Activated CD4-positive, alpha-beta T cell treated with anti-CD3 and anti-CD28 coated beads, Interleukin-2, amount 10 ng/mL, durations not matched to agents 24 days and 14 days (primary cell): Measurements from ENCODE around the gene SAP30BP. TPM values are rescaled to one million over a fixed set of nuclear protein-coding genes. Genes with fewer than 3 reads are reported as not detected.

Source experiments
- DNase-seq: peaks from one replicate; pipeline ENCODE4 v3.0.0; 2022
- H3K27ac Mint-ChIP-seq: one replicate; pipeline ENCODE4 v1.8.0; 2022; ENCODE audit warnings: mild to moderate bottlenecking, mixed read lengths
- H3K27me3 Mint-ChIP-seq: one replicate; pipeline ENCODE4 v1.8.0; 2022; ENCODE audit warnings: mixed read lengths
- H3K36me3 Mint-ChIP-seq: one replicate; pipeline ENCODE4 v1.8.0; 2022; ENCODE audit warnings: low read depth, mild to moderate bottlenecking, mixed read lengths
- H3K4me1 Mint-ChIP-seq: one replicate; pipeline ENCODE4 v1.8.0; 2021; ENCODE audit warnings: mixed read lengths
- H3K4me3 Mint-ChIP-seq: one replicate; pipeline ENCODE4 v1.8.0; 2022; ENCODE audit warnings: mild to moderate bottlenecking, moderate library complexity, mixed read lengths
- H3K9me3 Mint-ChIP-seq: one replicate; pipeline ENCODE4 v1.8.0; 2021; ENCODE audit warnings: mixed read lengths
- intact Hi-C: fragments of 100-400 bp; cut with micrococcal nuclease; formaldehyde crosslinking; loops from one replicate; pipeline ENCODE4 v1.15.1; 2023
- total RNA-seq: library from RNA; stranded (reverse); gene quantifications from 2 replicates; pipeline ENCODE4 v1.2.3, GENCODE V29; 2022

The SAP30BP gene
- total RNA-seq, 1 donor from 2014 or later: 109 TPM

DNA sequence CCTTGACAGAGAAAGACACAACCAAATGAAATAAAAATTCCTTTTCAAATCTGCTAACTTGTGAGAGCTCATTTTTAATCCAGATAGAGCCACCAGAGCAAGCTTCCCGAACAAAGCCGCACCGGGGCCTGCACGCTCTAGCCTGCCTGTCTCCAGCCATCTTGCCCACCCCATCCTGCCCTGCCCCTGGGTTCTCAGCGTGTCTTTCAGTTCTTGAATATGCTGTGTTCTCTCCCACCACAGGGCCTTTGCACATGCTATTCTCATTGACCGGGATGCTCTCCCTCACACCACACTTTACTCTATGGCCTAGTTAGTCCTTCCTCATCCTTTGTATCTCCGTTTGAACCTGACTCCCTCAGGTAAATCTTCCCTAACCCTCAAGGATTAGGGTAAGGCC is 19.2 kb upstream of the SAP30BP start:
- H3K4me3 Mint-ChIP-seq: no peak overlapping the region
- DNase-seq: no peak
- H3K36me3 Mint-ChIP-seq: peaks cover 12% of the 10 kb centered on the region
- peaks cover 14% of the 10 kb centered on the region for H3K4me1 Mint-ChIP-seq
- H3K9me3 Mint-ChIP-seq: no peaks in the 10 kb centered on the region
- intact Hi-C loops: no loop called here
- no peaks in the 10 kb centered on the region for H3K27me3 Mint-ChIP-seq
- H3K27ac Mint-ChIP-seq: no peak overlapping the region

DNA sequence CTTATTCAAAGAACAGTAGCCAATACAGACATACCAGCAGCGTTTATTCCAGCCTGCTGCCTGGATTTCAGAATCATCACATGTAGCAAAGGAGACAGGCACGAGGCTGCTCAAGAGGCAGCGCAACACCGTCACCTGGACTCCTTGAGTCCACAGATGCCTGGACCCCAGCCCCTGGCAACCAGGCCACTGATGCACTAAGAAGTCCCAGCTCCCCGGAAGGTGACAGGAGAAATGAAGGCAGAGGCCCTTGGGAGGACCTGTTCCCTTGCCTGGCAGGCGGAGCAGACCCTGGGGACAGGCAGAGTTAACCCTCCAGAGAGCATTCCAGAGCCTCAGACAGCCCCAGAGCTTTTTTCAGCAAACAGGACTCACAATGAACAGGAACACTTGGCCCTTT is 17.5 kb upstream of the SAP30BP start:
- Mint-ChIP-seq H3K9me3 (no peaks in the 10 kb centered on the region), H3K4me3 (no peak overlapping the region), H3K36me3 (peaks cover 19% of the 10 kb centered on the region), H3K27ac (no peak overlapping the region), H3K27me3 (no peaks in the 10 kb centered on the region), H3K4me1 (peaks cover 15% of the 10 kb centered on the region)
- intact Hi-C loops: no loop called here
- no peak for DNase-seq

DNA sequence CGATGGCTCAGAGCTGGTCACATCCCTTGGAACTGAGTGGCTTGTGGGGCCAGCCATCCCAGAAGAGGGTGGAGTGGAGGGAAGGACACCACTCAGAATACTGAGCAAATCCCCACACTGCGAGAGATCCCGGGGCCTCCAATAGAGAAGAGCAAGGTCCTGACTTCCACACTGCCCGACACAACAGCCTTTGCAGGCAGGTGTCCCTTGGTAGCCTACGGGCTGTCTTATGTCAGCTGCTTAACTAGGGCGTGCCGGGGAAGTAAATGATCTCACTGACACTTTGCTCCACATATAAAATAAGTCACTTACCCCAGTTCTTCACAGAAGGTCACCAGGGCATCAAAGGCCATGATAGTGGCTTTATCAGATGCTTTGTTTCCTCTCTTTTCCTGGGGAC is 16.3 kb upstream of the SAP30BP start:
- peaks cover 8% of the 10 kb centered on the region for H3K4me1 Mint-ChIP-seq
- no peaks in the 10 kb centered on the region for H3K9me3 Mint-ChIP-seq
- intact Hi-C loops: no loop called here
- no peaks in the 10 kb centered on the region for H3K27me3 Mint-ChIP-seq
- DNase-seq: no peak
- peaks cover 19% of the 10 kb centered on the region for H3K36me3 Mint-ChIP-seq
- H3K4me3 Mint-ChIP-seq: no peak overlapping the region
- no peak overlapping the region for H3K27ac Mint-ChIP-seq

DNA sequence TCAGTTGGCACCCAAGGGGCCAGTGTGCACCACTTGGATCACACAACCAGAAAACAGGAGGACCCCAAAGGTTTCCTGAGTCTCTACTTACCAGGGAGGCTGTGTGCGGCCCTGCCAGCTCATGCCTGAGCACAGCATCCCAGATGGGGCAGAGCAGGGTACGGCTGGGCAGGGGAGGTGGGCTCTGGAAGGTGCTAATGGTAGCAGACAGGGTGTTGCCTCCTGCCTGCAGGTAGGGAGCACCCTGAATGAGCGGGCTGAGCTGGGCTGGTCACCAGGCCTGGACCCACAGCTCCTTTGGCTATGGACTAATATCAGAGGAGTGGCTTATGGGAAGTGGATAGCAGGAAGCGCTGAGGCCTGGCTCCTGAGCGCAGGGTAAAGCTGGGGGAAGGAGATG is 14.8 kb upstream of the SAP30BP start:
- peaks cover 3% of the 10 kb centered on the region for H3K4me1 Mint-ChIP-seq
- intact Hi-C loops: no loop called here
- no peak for DNase-seq
- no peak overlapping the region for H3K27ac Mint-ChIP-seq
- no peaks in the 10 kb centered on the region for H3K9me3 Mint-ChIP-seq
- H3K27me3 Mint-ChIP-seq: no peaks in the 10 kb centered on the region
- no peak overlapping the region for H3K4me3 Mint-ChIP-seq
- peaks cover 23% of the 10 kb centered on the region for H3K36me3 Mint-ChIP-seq

- Mint-ChIP-seq H3K27ac (no peak overlapping the region), H3K27me3 (no peaks in the 10 kb centered on the region)
Observed at GRCh38 chr17:75652934-75653549, 14.1 kb upstream of the SAP30BP start.

DNA sequence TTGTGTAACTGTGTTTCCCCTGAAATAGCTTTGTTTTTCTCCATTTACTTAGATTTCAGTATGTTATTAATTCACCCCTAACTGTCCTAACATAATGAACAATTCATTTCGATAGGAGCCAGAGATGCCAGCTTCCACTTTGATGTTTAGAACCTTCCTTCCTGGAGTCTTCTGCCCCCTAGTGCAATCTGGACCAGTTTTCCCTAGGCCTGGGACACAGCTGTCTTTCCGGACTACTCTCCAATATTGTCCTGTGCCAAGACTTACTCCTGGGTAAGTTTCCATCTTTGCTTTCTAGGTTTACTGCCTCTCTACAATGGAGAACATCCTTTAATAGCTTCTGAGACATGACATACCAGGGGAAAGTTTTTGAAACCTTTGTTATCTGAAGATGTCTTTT is 13.0 kb upstream of the SAP30BP start:
- no peaks in the 10 kb centered on the region for H3K27me3 Mint-ChIP-seq
- H3K27ac Mint-ChIP-seq: no peak overlapping the region
- no peaks in the 10 kb centered on the region for H3K9me3 Mint-ChIP-seq
- peaks cover 3% of the 10 kb centered on the region for H3K4me1 Mint-ChIP-seq
- DNase-seq: no peak
- H3K4me3 Mint-ChIP-seq: no peak overlapping the region
- peaks cover 21% of the 10 kb centered on the region for H3K36me3 Mint-ChIP-seq
- intact Hi-C loops: no loop called here

More at GRCh38 chr17:75652934-75653549, 14.1 kb upstream of the SAP30BP start:
- Mint-ChIP-seq H3K9me3 (no peaks in the 10 kb centered on the region), H3K4me3 (no peak overlapping the region), H3K4me1 (peaks cover 3% of the 10 kb centered on the region), H3K36me3 (peaks cover 24% of the 10 kb centered on the region)
- DNase-seq: peak; percentile 75
- intact Hi-C loops: no loop called here

GRCh38 chr17:75658237-75658636 is 8.9 kb upstream of the SAP30BP start:
- Mint-ChIP-seq H3K4me3 (no peak overlapping the region), H3K4me1 (no peaks in the 10 kb centered on the region), H3K36me3 (peaks cover 15% of the 10 kb centered on the region), H3K9me3 (no peaks in the 10 kb centered on the region), H3K27ac (no peak overlapping the region), H3K27me3 (no peaks in the 10 kb centered on the region)
- intact Hi-C loops: no loop called here
- no peak for DNase-seq

GRCh38 chr17:75661531-75661930 is 5.6 kb upstream of the SAP30BP start:
- Mint-ChIP-seq H3K36me3 (peaks cover 16% of the 10 kb centered on the region), H3K4me1 (peaks cover 6% of the 10 kb centered on the region), H3K4me3 (no peak overlapping the region), H3K27ac (no peak overlapping the region), H3K9me3 (no peaks in the 10 kb centered on the region), H3K27me3 (no peaks in the 10 kb centered on the region)
- no peak for DNase-seq
- intact Hi-C loops: no loop called here

DNA sequence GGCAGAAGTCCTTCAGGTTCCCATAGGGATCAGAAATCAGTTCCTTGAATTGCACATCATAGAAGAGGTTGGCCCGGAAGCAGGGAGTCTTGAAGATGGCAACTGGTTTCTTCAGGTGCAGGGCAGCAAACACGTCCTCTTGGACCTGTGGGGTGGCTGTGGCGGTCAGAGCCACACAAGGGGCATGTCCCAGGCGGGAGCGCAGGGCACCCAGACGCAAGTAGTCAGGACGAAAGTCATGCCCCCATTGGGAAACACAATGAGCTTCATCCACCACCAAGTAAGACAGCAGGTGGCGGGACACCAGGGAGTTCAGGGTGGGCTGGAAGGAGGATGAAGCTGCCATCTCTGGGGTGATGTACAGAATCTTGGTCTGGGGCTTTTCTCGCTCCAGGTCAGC is 4.6 kb upstream of the SAP30BP start:
- H3K4me1 Mint-ChIP-seq: peaks cover 6% of the 10 kb centered on the region

DNA sequence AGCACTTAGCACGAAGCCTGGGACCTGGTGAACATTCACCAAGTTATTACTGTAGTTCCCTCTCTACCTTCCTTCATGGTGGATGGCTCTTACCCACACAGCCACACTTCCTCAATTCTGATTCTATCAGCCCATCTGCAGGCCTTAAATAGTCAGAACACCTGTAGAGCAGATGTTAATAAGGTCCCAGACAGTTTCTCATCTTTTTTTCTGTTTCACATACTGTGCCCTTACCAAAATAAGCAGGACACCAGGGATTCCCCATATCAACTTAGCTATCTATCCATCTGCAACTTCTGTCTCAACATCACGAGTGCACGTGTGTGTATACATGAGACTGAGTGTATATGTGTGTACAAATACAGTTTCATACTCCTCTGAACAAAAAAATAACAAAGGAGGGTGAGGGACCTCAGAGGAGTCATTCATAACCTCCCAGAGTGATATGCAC is 3.0 kb upstream of the SAP30BP start:
- Mint-ChIP-seq H3K36me3 (peaks cover 19% of the 10 kb centered on the region), H3K9me3 (no peaks in the 10 kb centered on the region), H3K4me1 (peaks cover 13% of the 10 kb centered on the region), H3K27me3 (no peaks in the 10 kb centered on the region), H3K4me3 (no peak overlapping the region), H3K27ac (no peak overlapping the region)
- intact Hi-C loops: no loop called here
- no peak for DNase-seq

More for the DNA sequence above, 4.6 kb upstream of the SAP30BP start:
- H3K9me3 Mint-ChIP-seq: no peaks in the 10 kb centered on the region
- no peaks in the 10 kb centered on the region for H3K27me3 Mint-ChIP-seq
- H3K4me3 Mint-ChIP-seq: no peak overlapping the region
- H3K36me3 Mint-ChIP-seq: peaks cover 10% of the 10 kb centered on the region
- no peak for DNase-seq
- H3K27ac Mint-ChIP-seq: no peak overlapping the region
- intact Hi-C loops: no loop called here

GRCh38 chr17:75665981-75666380 is 1.2 kb upstream of the SAP30BP start:
- no peak for DNase-seq
- Mint-ChIP-seq H3K9me3 (no peaks in the 10 kb centered on the region), H3K27me3 (no peaks in the 10 kb centered on the region), H3K36me3 (peaks cover 27% of the 10 kb centered on the region), H3K27ac (no peak overlapping the region), H3K4me1 (peaks cover 19% of the 10 kb centered on the region), H3K4me3 (no peak overlapping the region)
- intact Hi-C loops: loop anchor here (2.0 kb wide), 1 partner anchor 77 kb away; no protein-coding TSS in a partner anchor

DNA sequence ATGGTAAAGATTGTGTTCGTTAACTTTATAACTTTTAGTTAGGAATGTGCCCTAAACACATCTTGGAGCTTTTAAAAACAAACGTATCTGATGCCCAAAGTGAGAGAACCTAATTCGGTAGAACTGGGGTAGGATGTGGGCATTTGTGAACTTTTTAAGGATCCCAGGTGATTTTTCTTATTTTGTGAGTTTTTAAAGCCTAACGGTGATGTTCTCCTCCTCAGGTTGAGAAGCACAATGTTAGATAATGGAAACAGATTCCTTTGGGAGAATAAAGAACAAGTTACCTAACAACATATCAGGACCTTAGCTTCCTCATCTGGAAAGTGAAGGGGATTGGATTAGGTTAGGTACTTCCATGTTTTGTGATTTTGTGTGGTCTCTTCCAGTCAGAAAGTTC is 687 bp downstream of the SAP30BP start:
- intact Hi-C loops: loop anchor here (1.0 to 2.0 kb wide), 2 partner anchors 79 to 212 kb away; partner anchors contain the start of gene TMEM94
- no peak for DNase-seq
- H3K4me3 Mint-ChIP-seq: no peak overlapping the region
- no peaks in the 10 kb centered on the region for H3K9me3 Mint-ChIP-seq
- H3K36me3 Mint-ChIP-seq: peaks cover 37% of the 10 kb centered on the region
- H3K27me3 Mint-ChIP-seq: no peaks in the 10 kb centered on the region
- no peak overlapping the region for H3K27ac Mint-ChIP-seq
- peaks cover 19% of the 10 kb centered on the region for H3K4me1 Mint-ChIP-seq

DNA sequence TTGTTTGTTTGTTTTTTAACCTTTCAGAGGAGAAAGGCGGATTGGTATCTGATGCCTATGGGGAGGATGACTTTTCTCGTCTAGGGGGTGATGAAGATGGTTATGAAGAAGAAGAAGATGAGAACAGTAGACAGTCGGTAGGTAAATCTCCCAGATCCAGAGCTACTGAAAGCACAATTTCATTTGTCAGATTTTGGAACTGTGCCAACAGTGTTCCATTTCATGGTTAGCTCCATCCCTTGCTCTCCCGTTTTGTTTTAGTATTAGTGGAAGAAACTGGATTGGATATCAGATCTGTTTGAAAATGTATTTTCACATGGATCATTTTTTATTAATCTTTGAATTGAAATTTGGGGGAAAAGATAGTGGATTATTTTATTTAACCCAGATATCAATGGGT is 1.4 kb downstream of the SAP30BP start:
- intact Hi-C loops: no loop called here
- Mint-ChIP-seq H3K27ac (peak overlapping the region; percentile 67), H3K9me3 (no peaks in the 10 kb centered on the region), H3K27me3 (no peaks in the 10 kb centered on the region), H3K4me3 (no peak overlapping the region), H3K4me1 (peaks cover 19% of the 10 kb centered on the region), H3K36me3 (peaks cover 43% of the 10 kb centered on the region)
- no peak for DNase-seq

- Mint-ChIP-seq H3K4me3 (no peak overlapping the region), H3K4me1 (peaks cover 18% of the 10 kb centered on the region), H3K27ac (no peak overlapping the region), H3K27me3 (no peaks in the 10 kb centered on the region), H3K9me3 (no peaks in the 10 kb centered on the region), H3K36me3 (peaks cover 42% of the 10 kb centered on the region)
- DNase-seq: no peak
- intact Hi-C loops: no loop called here
Observed at GRCh38 chr17:75670868-75671267, 3.7 kb downstream of the SAP30BP start.

GRCh38 chr17:75672011-75672410 is 4.9 kb downstream of the SAP30BP start:
- Mint-ChIP-seq H3K4me1 (peaks cover 15% of the 10 kb centered on the region), H3K27ac (no peak overlapping the region), H3K36me3 (peaks cover 46% of the 10 kb centered on the region), H3K27me3 (no peaks in the 10 kb centered on the region), H3K4me3 (no peak overlapping the region), H3K9me3 (no peaks in the 10 kb centered on the region)
- intact Hi-C loops: no loop called here
- no peak for DNase-seq
